GM18867 (cell line): ENCODE results near the gene ARPC5.
"Not testable (repeated sequence)": the region's sequence is repeated elsewhere in the genome, so short reads cannot be mapped to it uniquely, and the experiment has no call there.

Experiments
- ATAC-seq: cut with Tn5 transposase; IDR thresholded peaks from one replicate; pipeline ENCODE4 v1.9.1; 2021; ENCODE audit warnings: mild to moderate bottlenecking, moderate library complexity; ENCODE audit not compliant: unreplicated experiment

ARPC5 gene

DNA sequence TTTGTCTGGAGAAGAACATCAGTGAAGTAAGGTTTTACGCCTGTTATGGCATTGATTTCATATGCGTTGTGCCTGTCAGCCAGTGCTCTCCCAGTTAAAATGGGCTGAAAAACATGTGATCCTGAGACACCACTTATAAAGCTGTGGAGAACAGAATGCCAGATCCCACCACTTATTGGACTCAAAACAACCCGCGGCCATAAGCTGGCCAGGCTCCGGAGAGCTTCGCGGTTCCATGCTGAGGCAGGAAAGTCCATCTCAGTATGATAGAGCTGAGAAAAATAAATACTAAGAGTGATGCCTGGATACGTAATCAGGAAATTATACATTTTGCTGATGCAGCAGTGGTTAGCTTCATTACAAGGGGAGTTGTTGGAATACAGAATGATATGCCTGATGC is 12.5 kb upstream of the ARPC5 start:
- ATAC-seq: no peak

- no peak for ATAC-seq
Observed at GRCh38 chr1:183646776-183647175, 11.2 kb upstream of the ARPC5 start.

DNA sequence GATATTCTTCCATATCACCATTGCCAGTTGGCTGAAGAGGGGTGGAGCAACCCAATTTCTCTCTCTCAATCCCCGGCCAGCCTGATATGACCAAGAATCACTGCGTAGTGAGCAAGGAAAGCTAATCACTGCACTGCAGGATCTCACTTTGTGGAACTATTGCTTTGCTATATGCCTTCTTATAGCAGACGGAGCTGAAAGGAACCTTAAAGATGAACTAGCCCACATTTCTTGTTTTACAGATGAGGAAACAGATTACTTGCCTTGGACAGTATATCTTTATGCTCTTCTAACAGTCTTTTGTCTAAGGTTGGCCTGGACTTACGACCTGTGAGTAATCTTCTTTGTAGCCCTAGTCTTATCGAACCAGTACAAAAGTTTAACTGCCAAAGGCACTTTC is 9.9 kb upstream of the ARPC5 start:
- no peak for ATAC-seq

DNA sequence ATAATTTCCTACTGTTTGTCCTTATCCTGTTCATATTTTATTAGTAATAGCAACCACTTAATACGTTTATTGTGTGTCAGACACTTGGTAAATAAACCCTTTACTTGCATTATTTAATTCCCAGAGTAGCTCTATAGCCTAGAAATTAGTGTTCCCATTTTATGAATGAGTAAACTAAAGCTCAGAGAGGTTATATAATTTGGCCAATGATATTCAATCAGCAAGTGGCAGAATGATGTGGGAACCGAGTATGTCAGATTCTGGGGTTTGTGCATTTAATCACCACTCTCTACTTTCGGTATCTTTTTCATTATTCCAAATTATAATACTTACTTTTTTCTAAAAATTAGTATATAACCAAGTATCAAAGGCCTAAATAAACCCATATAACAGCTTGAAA is 6.6 kb upstream of the ARPC5 start:
- ATAC-seq: no peak

DNA sequence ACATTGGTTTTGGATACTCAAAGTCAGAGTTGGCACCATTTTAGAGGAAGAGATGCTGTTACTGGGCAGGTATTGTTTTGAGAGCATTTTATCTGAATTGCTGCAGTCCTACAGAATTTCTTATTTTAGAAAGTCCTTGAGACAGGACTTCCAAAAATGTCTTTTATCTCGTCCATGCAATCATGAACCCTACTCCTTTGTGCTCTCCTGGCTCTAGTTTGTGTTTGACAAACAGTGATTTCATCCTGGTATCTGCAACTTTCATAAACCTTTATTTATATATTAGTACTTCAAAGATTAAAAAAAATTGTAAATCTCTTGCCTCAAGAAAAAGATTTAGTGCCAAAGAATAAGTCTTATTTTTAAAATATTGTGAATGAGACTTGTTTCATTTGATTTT is 4.6 kb upstream of the ARPC5 start:
- ATAC-seq: no peak

- ATAC-seq: no peak
Observed at GRCh38 chr1:183638649-183639387, 3.2 kb upstream of the ARPC5 start.

DNA sequence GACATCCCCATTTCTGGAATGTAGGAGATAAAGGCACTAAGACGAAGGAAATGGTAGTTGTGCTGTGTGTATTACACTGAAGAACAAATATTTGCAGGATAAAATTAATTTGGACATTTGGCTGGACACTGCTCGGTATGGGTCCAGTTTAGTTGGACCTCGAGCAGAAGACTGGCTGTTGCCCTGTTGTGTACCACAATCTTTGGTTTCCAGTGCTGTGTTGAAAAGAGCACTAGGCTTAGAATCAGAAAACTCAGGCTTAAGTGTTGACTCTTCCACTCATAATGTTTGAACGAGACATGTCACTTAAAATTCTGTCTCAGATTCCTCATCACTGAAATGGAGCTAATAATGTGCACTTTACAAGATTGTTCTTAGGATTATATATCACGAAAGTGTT is 1.2 kb upstream of the ARPC5 start:
- no peak for ATAC-seq

- ATAC-seq: peak; percentile 1
Observed at GRCh38 chr1:183636334-183636682, 725 bp upstream of the ARPC5 start.

GRCh38 chr1:183635099-183635605 is 431 bp downstream of the ARPC5 start:
- peak; percentile 2 for ATAC-seq

DNA sequence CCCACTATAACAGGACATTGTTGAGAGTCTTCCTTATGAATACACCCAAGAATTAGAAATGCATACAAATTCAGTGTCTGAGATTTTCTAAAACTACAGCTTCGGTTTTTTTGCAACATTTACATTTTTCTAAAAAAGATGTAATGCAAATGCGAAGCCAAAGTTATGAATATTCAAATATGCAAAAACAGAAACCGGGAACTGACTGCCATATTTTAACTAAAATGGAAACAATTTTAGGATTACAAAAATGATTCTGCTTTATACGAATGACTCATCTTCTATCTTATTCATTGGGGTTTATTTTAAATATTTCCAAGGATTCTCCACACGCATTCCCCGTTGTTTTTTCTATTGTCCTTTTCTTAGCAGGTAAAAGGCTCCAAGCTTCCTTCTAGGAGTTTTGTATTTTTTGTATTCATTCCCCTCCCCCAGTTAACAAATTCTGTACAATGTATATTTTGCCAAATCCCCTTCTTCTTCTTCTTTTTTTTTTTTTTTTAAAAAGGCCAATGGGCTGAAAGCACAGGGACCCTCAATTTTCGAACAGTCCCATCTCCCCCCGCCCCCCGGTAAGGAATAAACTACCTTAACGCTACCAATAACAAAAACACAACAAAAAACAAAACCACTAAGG is 1.0 kb downstream of the ARPC5 start:
- ATAC-seq: no peak

- peak; percentile 34 for ATAC-seq
Observed at GRCh38 chr1:183633676-183634343, 1.8 kb downstream of the ARPC5 start.

- ATAC-seq: no peak
Observed at GRCh38 chr1:183632964-183633363, 2.6 kb downstream of the ARPC5 start.

DNA sequence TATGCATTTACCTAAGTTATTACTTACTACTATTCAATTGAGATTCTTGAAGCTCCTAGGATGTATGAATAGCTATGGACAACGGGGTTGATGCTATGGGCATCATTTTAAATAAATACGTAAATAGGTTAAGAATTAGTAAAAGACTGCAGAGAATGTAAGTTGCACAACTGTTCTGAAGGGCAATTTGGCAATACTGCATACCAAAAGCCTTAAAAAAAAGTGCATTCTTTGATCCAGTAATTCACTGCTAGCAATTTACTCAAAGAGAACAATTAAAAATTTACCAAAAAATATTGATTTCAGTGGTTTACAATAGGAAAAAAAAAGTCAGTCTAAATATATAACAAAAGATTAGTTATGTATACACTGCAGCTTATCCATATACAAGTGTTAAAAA is 3.5 kb downstream of the ARPC5 start:
- ATAC-seq: no peak

- no peak for ATAC-seq
Observed at GRCh38 chr1:183630748-183631147, 4.8 kb downstream of the ARPC5 start.

DNA sequence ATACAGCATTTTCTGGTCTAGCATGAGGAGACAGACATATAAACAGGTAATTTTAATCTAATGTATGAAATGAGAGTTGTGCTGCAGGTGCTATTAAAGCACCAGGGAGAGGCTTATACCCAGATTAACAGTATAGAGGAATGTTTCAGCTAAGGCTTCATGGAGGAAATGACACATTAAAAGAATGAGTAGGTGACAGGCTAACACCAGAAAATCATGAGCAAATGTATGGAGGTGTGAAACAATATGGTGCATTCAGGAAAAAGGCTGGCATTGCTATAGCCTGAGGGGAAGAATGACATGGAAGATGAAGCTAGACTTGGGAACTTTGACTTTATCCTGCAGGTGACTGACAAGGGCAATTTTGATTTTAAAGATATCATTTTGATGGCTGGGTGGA is 7.0 kb downstream of the ARPC5 start:
- no peak for ATAC-seq

GRCh38 chr1:183626236-183626635 is 9.3 kb downstream of the ARPC5 start:
- not testable (repeated sequence) for ATAC-seq

GRCh38 chr1:183622884-183623785 is 12.4 kb downstream of the ARPC5 start:
- peak; percentile 77 for ATAC-seq

- ATAC-seq: no peak
Observed at GRCh38 chr1:183622013-183622412, 13.6 kb downstream of the ARPC5 start.

DNA sequence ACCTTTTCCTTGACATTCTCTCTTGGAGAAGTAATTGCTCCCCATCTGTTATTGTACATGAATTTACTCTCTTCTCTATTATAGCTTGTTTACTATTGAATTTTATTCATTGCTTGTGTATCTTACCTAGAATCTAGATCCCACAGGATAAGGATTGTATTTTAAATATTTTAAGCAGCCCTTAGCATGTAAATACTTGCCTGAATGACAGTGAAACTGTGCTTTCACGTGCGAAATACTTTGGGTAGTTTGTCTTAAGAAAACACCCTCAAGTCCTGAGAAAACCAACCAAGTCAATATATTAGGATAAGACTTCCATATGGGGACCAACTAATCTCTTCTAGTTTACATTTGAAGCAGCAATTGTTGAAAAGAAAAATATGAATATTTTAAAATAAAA is 15.3 kb downstream of the ARPC5 start:
- no peak for ATAC-seq

DNA sequence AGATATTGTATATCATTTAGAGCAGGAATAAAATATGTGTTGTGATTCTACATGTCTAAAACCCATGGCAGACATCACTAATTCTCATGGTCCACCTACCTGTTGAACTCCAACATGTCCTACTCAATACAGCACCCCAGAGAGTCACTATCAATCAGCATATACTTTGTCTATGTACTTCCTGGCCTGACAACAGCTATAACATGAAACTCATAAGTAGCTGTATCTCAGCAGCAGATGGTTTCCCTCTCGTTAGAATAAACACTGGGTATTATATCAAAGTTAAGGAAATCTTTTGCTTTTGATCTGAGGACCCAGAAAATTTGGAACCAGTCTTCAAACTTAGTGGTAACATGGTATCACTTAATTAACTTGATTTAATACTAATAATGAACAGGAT is 15.8 kb downstream of the ARPC5 start:
- no peak for ATAC-seq

- ATAC-seq: not testable (repeated sequence)
Observed at GRCh38 chr1:183618202-183618601, 17.4 kb downstream of the ARPC5 start.
